IMR-90 (cell line): ENCODE results near the gene BOLL. TPM values are rescaled to one million over a fixed set of nuclear protein-coding genes. Genes with fewer than 3 reads are reported as not detected.

Experiments used
- ATAC-seq: fragments of 200-7000 bp; cut with Tn5 transposase; 2 replicates; pipeline ENCODE4 v1.9.1; 2020; ENCODE audit warnings: low read depth, mild to moderate bottlenecking, moderate library complexity
- BruUV-seq: library from RNA; stranded (reverse); fragments of 400-500 nt; replicated peaks from 2 replicates; lab custom pipeline; 2021; lab: Mats Ljungman, UMichigan
- CTCF ChIA-PET: fragments of 300-600 bp; formaldehyde crosslinking; extraction: SDS; loops from one replicate; lab custom pipeline; 2021; ENCODE audit warnings: antibody characterized with exemption; lab: Yijun Ruan, JAX
- POLR2A ChIA-PET: fragments of 300-600 bp; sonication (Branson Sonifier 250); formaldehyde crosslinking; loops from one replicate; lab custom pipeline; 2022; ENCODE audit warnings: antibody characterized with exemption; ENCODE audit not compliant: unreplicated experiment; lab: Charles Lee
- DNase-seq: peaks from one replicate; pipeline ENCODE4 v3.0.0; 2013
- H2AFZ ChIP-seq: replicated peaks from 2 replicates; pipeline ENCODE3; 2013; ENCODE audit warnings: low read length, mild to moderate bottlenecking; ENCODE audit not compliant: poor library complexity
- H2AK5ac ChIP-seq: 2 replicates; pipeline ENCODE4 v1.6.1; 2013; ENCODE audit warnings: low read depth, low read length, inconsistent platforms
- H2AK9ac ChIP-seq: replicated peaks from 2 replicates; pipeline ENCODE3; 2013; ENCODE audit warnings: mild to moderate bottlenecking, low read depth, low read length, moderate library complexity; ENCODE audit not compliant: poor library complexity
- H2BK120ac ChIP-seq: 2 replicates; pipeline ENCODE4 v1.6.1; 2013; ENCODE audit warnings: low read depth, low read length, inconsistent platforms
- H2BK15ac ChIP-seq: 3 replicates; pipeline ENCODE4 v1.6.1; 2013; ENCODE audit warnings: low read depth, low read length, inconsistent platforms
- H2BK20ac ChIP-seq: 2 replicates; pipeline ENCODE4 v1.6.1; 2013; ENCODE audit warnings: low read depth, mild to moderate bottlenecking, inconsistent platforms, low read length, moderate library complexity
- H2BK5ac ChIP-seq: 2 replicates; pipeline ENCODE4 v1.6.1; 2013; ENCODE audit warnings: mild to moderate bottlenecking, low read depth, low read length, inconsistent platforms; ENCODE audit not compliant: poor library complexity, severe bottlenecking
- H3K14ac ChIP-seq: replicated peaks from 2 replicates; pipeline ENCODE4 v1.6.1; 2013; ENCODE audit warnings: low read depth, low read length, inconsistent platforms
- H3K18ac ChIP-seq: 2 replicates; pipeline ENCODE4 v1.6.1; 2013; ENCODE audit warnings: low read depth, low read length, control low read depth
- H3K23ac ChIP-seq: 2 replicates; pipeline ENCODE4 v1.6.1; 2013; ENCODE audit warnings: low read depth, low read length, inconsistent platforms
- H3K27ac ChIP-seq: 2 replicates; pipeline ENCODE4 v1.5.1; 2013; ENCODE audit warnings: mild to moderate bottlenecking, control low read depth, low read length; ENCODE audit not compliant: insufficient read depth
- H3K27me3 ChIP-seq: 2 replicates; pipeline ENCODE4 v1.6.1; 2013; ENCODE audit warnings: low read length; ENCODE audit not compliant: control insufficient read depth, insufficient read depth
- H3K36me3 ChIP-seq: 2 replicates; pipeline ENCODE4 v1.6.1; 2013; ENCODE audit warnings: low read length, mixed read lengths; ENCODE audit not compliant: control insufficient read depth, insufficient read depth
- H3K4ac ChIP-seq: 2 replicates; pipeline ENCODE4 v1.6.1; 2013; ENCODE audit warnings: low read depth, low read length, inconsistent platforms
- H3K4me1 ChIP-seq: 2 replicates; pipeline ENCODE4 v1.6.1; 2013; ENCODE audit warnings: low read length, mixed read lengths; ENCODE audit not compliant: control insufficient read depth, insufficient read depth
- H3K4me2 ChIP-seq: 2 replicates; pipeline ENCODE4 v1.6.1; 2013; ENCODE audit warnings: low read depth, mild to moderate bottlenecking, control low read depth, low read length, moderate library complexity
- H3K4me3 ChIP-seq: 2 replicates; pipeline ENCODE4 v1.5.1; 2013; ENCODE audit warnings: low read depth, mild to moderate bottlenecking, control low read depth, low read length, moderate library complexity; ENCODE audit not compliant: insufficient read depth
- H3K56ac ChIP-seq: 2 replicates; pipeline ENCODE4 v1.6.1; 2013; ENCODE audit warnings: low read length, inconsistent platforms; ENCODE audit not compliant: insufficient read depth; ENCODE audit errors: extremely low read depth
- H3K79me1 ChIP-seq, 2 experiments: 2 replicates each; pipeline ENCODE4 v1.6.1; 2013; ENCODE audit warnings: low read length in 2 of 2, inconsistent platforms in 1 of 2, low read depth in 1 of 2
- H3K9ac ChIP-seq: 2 replicates; pipeline ENCODE4 v1.6.1; 2013; ENCODE audit warnings: low read depth, low read length, control low read depth
- H3K9me1 ChIP-seq: 2 replicates; pipeline ENCODE4 v1.6.1; 2013; ENCODE audit warnings: low read length, inconsistent platforms; ENCODE audit not compliant: insufficient read depth
- H3K9me3 ChIP-seq: 2 replicates; pipeline ENCODE4 v1.6.1; 2013; ENCODE audit warnings: low read length; ENCODE audit not compliant: control insufficient read depth, insufficient read depth
- H4K20me1 ChIP-seq: 2 replicates; pipeline ENCODE4 v1.6.1; 2013; ENCODE audit warnings: low read length, inconsistent platforms; ENCODE audit not compliant: insufficient read depth
- H4K5ac ChIP-seq: 2 replicates; pipeline ENCODE4 v1.6.1; 2013; ENCODE audit warnings: mild to moderate bottlenecking, low read depth, low read length, control low read depth
- H4K8ac ChIP-seq, 2 experiments: 2 replicates each; pipeline ENCODE4 v1.6.1; 2013; ENCODE audit warnings: low read depth in 2 of 2, low read length in 2 of 2, control low read depth in 1 of 2, inconsistent platforms in 1 of 2
- H4K91ac ChIP-seq: 2 replicates; pipeline ENCODE4 v1.6.1; 2013; ENCODE audit warnings: low read depth, low read length, inconsistent platforms; ENCODE audit not compliant: insufficient read depth
- BHLHE40 ChIP-seq: fragments of 150-350 bp; IDR thresholded peaks from 2 replicates; pipeline ENCODE4 v1.6.1; 2016; ENCODE audit warnings: mild to moderate bottlenecking, low read depth, low read length
- CEBPB ChIP-seq: IDR thresholded peaks from 2 replicates; pipeline ENCODE4 v1.6.1; 2012; ENCODE audit warnings: low read depth, low read length, improper control_type of control experiment
- CHD1 ChIP-seq: IDR thresholded peaks from 2 replicates; pipeline ENCODE4 v1.6.1; 2012; ENCODE audit warnings: low read depth, low read length, improper control_type of control experiment
- CTCF ChIP-seq: conservative IDR thresholded peaks from 2 replicates; pipeline ENCODE4 v1.5.1; 2012; ENCODE audit warnings: mild to moderate bottlenecking, low read depth, low read length, improper control_type of control experiment
- ELK1 ChIP-seq: fragments of 150-350 bp; IDR thresholded peaks from 2 replicates; pipeline ENCODE4 v1.6.1; 2016; ENCODE audit warnings: low read depth, mild to moderate bottlenecking, low read length, moderate library complexity, borderline replicate concordance
- FOS ChIP-seq: fragments of 150-350 bp; IDR thresholded peaks from 2 replicates; pipeline ENCODE4 v1.6.1; 2016; ENCODE audit warnings: low read depth, low read length
- MAFK ChIP-seq: IDR thresholded peaks from 2 replicates; pipeline ENCODE4 v1.6.1; 2012; ENCODE audit warnings: low read depth, low read length, improper control_type of control experiment
- MAZ ChIP-seq: IDR thresholded peaks from 2 replicates; pipeline ENCODE4 v1.6.1; 2012; ENCODE audit warnings: low read depth, mild to moderate bottlenecking, low read length, improper control_type of control experiment, moderate library complexity, borderline replicate concordance
- MXI1 ChIP-seq: IDR thresholded peaks from 2 replicates; pipeline ENCODE4 v1.6.1; 2012; ENCODE audit warnings: low read depth, mild to moderate bottlenecking, low read length, moderate library complexity, borderline replicate concordance
- NFE2L2 ChIP-seq: fragments of 150-350 bp; IDR thresholded peaks from 2 replicates; pipeline ENCODE4 v1.6.1; 2016; ENCODE audit warnings: low read depth, mild to moderate bottlenecking, low read length
- POLR2A ChIP-seq: IDR thresholded peaks from 2 replicates; pipeline ENCODE4 v1.6.1; 2012; ENCODE audit warnings: mild to moderate bottlenecking, low read depth, low read length
- RAD21 ChIP-seq: IDR thresholded peaks from 2 replicates; pipeline ENCODE4 v1.6.1; 2012; ENCODE audit warnings: low read length, improper control_type of control experiment
- RCOR1 ChIP-seq: IDR thresholded peaks from 2 replicates; pipeline ENCODE4 v1.6.1; 2012; ENCODE audit warnings: mild to moderate bottlenecking, low read length, improper control_type of control experiment; ENCODE audit not compliant: insufficient replicate concordance
- RFX5 ChIP-seq: IDR thresholded peaks from 2 replicates; pipeline ENCODE4 v1.8.0; 2012; ENCODE audit warnings: low read depth, mild to moderate bottlenecking, low read length, moderate library complexity
- SMC3 ChIP-seq: fragments of 150-350 bp; IDR thresholded peaks from 2 replicates; pipeline ENCODE4 v1.6.1; 2016; ENCODE audit warnings: low read depth, mild to moderate bottlenecking, antibody characterized with exemption, low read length, moderate library complexity
- USF2 ChIP-seq: fragments of 150-350 bp; IDR thresholded peaks from 2 replicates; pipeline ENCODE4 v1.6.1; 2017; ENCODE audit warnings: mild to moderate bottlenecking, antibody characterized with exemption, low read length, low read depth
- WGBS, 2 experiments: methylation state at CpG; one replicate each; pipeline versions ENCODE4 v1.1.5 to v1.1.7; 2013; ENCODE audit warnings: missing lambda C conversion rate in 2 of 2; ENCODE audit not compliant: insufficient read length in 1 of 2; ENCODE audit errors: extremely low coverage in 2 of 2; 5-methylcytosine and 5-hydroxymethylcytosine counted together
- dilution Hi-C: fragments of 300-500 bp; cut with HindIII; formaldehyde crosslinking; loops from one replicate; pipeline ENCODE4 v1.14.3; 2018; ENCODE audit warnings: low sequenced_read_pairs; ENCODE audit not compliant: unreplicated experiment
- in situ Hi-C: fragments of 300-500 bp; cut with MboI; formaldehyde crosslinking; loops from 3 replicates; pipeline ENCODE4 v1.14.3; 2019; ENCODE audit warnings: low sequenced_read_pairs, inconsistent platforms, mixed read lengths
- intact Hi-C: fragments of 100-400 bp; cut with micrococcal nuclease; formaldehyde crosslinking; loops from 2 replicates; pipeline ENCODE4 v1.10.0; 2022
- polyA plus RNA-seq, 3 experiments: library from polyadenylated mRNA; depleted of rRNA; stranded (reverse); fragments of >200 nt; gene quantifications; 2 replicates each; pipeline ENCODE4 v1.2.3, GENCODE V29; 2012; ENCODE audit warnings: low replicate concordance in 1 of 3
- total RNA-seq: library from RNA; depleted of rRNA; stranded (reverse); fragments of >200 nt; gene quantifications from 2 replicates; pipeline ENCODE4 v1.2.3, GENCODE V29; 2012

The BOLL gene
- total and polyA plus RNA-seq, 2 of the 4 experiments (the other 2 are of a cell fraction): not detected

GRCh38 chr2:197810491-197810890 is 25.4 kb upstream of the BOLL start:
- dilution Hi-C loops (no loop called here), intact Hi-C loops (loop anchor here (5.0 kb wide), 1 partner anchor 1228 kb away; no protein-coding TSS in a partner anchor), in situ Hi-C loops (no loop called here)
- Histone ChIP-seq H4K20me1 (no peaks in the 10 kb centered on the region), H2AK9ac (no peak overlapping the region), H3K18ac (no peak overlapping the region), H3K27ac (no peak overlapping the region), H4K91ac (no peak overlapping the region), H2BK20ac (no peak overlapping the region), H3K36me3 (no peaks in the 10 kb centered on the region), H3K14ac (no peak overlapping the region), H3K9ac (no peak overlapping the region), H3K4me1 (no peaks in the 10 kb centered on the region), H4K8ac (no peak overlapping the region), H3K4me3 (no peak overlapping the region), H2BK120ac (no peak overlapping the region), H4K5ac (no peak overlapping the region), H3K56ac (no peak overlapping the region), H2BK15ac (no peak overlapping the region), H2AFZ (no peak overlapping the region), H3K79me1 (no peaks in the 10 kb centered on the region), H2BK5ac (no peak overlapping the region), H3K9me3 (no peaks in the 10 kb centered on the region), H3K4me2 (no peak overlapping the region), H3K23ac (no peak overlapping the region), H3K27me3 (peaks cover 13% of the 10 kb centered on the region), H2AK5ac (no peak overlapping the region), H3K9me1 (peaks cover 4% of the 10 kb centered on the region; the same call in 1 of the 2 replicates), H3K4ac (no peak overlapping the region)
- DNase-seq (no peak), ATAC-seq (no peak)
- TF ChIP-seq RFX5: no peak
- TF ChIP-seq ELK1: no peak
- TF ChIP-seq CEBPB: no peak
- no peak for TF ChIP-seq USF2
- no peak for TF ChIP-seq CTCF
- TF ChIP-seq CHD1: no peak
- TF ChIP-seq RCOR1: no peak
- no peak for TF ChIP-seq POLR2A
- no peak for TF ChIP-seq BHLHE40
- no peak for TF ChIP-seq RAD21
- TF ChIP-seq MAFK: no peak
- no peak for TF ChIP-seq MAZ
- TF ChIP-seq MXI1: no peak
- no peak for TF ChIP-seq FOS
- TF ChIP-seq NFE2L2: no peak
- no peak for TF ChIP-seq SMC3
- ChIA-PET CTCF (no interaction called here), POLR2A (no interaction called here)
- no CpG with 5 or more reads among the region's 3 CpGs for WGBS, 2 experiments
- no TSS peak for BruUV-seq
